HepG2 (cell line): ENCODE results near the gene SERPINB1. TPM values are rescaled to one million over a fixed set of nuclear protein-coding genes. Genes with fewer than 3 reads are reported as not detected.
A peak's percentile ranks its signal among the peaks of the same experiment; 100 is the strongest.

Experiments used
- ADNP ChIP-seq: sonication (generic); formaldehyde crosslinking; IDR thresholded peaks from 2 replicates; pipeline ENCODE4 v1.4.0; 2020; ENCODE audit warnings: missing genetic modification reagents
- ATF3 ChIP-seq: sonication (generic); formaldehyde crosslinking; IDR thresholded peaks from 2 replicates; pipeline ENCODE4 v1.4.0; 2020; ENCODE audit warnings: missing genetic modification reagents
- ETV6 ChIP-seq: sonication (generic); formaldehyde crosslinking; conservative IDR thresholded peaks from 2 replicates; pipeline ENCODE4 v1.4.0; 2020; ENCODE audit warnings: missing genetic modification reagents
- FOSL2 ChIP-seq: sonication (generic); formaldehyde crosslinking; IDR thresholded peaks from 2 replicates; pipeline ENCODE4 v1.4.0; 2020; ENCODE audit warnings: missing genetic modification reagents
- GATA4 ChIP-seq: sonication (generic); IDR thresholded peaks from 2 replicates; pipeline ENCODE4 v1.6.1; 2016; ENCODE audit warnings: antibody characterized with exemption, low read depth, borderline replicate concordance
- HMG20B ChIP-seq: conservative IDR thresholded peaks from 2 replicates; pipeline ENCODE4 v1.6.1; 2016; ENCODE audit warnings: missing genetic modification reagents, missing compliant biosample characterization
- IRX3 ChIP-seq: sonication (generic); formaldehyde crosslinking; IDR thresholded peaks from 2 replicates; pipeline ENCODE4 v1.8.1; 2023; ENCODE audit warnings: mild to moderate bottlenecking, low read depth, missing genetic modification reagents, borderline replicate concordance
- KLF13 ChIP-seq: sonication (generic); formaldehyde crosslinking; IDR thresholded peaks from 2 replicates; pipeline ENCODE4 v1.4.0; 2020; ENCODE audit warnings: mild to moderate bottlenecking, missing genetic modification reagents
- PAXIP1 ChIP-seq: sonication (generic); formaldehyde crosslinking; conservative IDR thresholded peaks from 2 replicates; pipeline ENCODE4 v1.4.0; 2020; ENCODE audit warnings: mild to moderate bottlenecking, missing genetic modification reagents, moderate library complexity
- SAP130 ChIP-seq: IDR thresholded peaks from 2 replicates; pipeline ENCODE4 v1.6.1; 2016; ENCODE audit warnings: low read depth
- TARDBP ChIP-seq: sonication (generic); formaldehyde crosslinking; IDR thresholded peaks from 2 replicates; pipeline ENCODE4 v1.8.0; 2022; ENCODE audit warnings: mild to moderate bottlenecking, missing genetic modification reagents
- TRIM24 ChIP-seq: sonication (generic); formaldehyde crosslinking; IDR thresholded peaks from 2 replicates; pipeline ENCODE4 v1.8.0; 2022; ENCODE audit warnings: mild to moderate bottlenecking, missing genetic modification reagents
- ZFP36L1 ChIP-seq: sonication (generic); formaldehyde crosslinking; IDR thresholded peaks from 2 replicates; pipeline ENCODE4 v1.8.0; 2022; ENCODE audit warnings: mild to moderate bottlenecking, missing genetic modification reagents, moderate library complexity
- ZGPAT ChIP-seq: IDR thresholded peaks from 2 replicates; pipeline ENCODE4 v1.6.1; 2016; ENCODE audit warnings: mild to moderate bottlenecking
- ZNF12 ChIP-seq: sonication (generic); formaldehyde crosslinking; IDR thresholded peaks from 2 replicates; pipeline ENCODE4 v1.5.0; 2020; ENCODE audit warnings: missing genetic modification reagents
- ZNF276 ChIP-seq: sonication (generic); formaldehyde crosslinking; IDR thresholded peaks from 2 replicates; pipeline ENCODE4 v1.4.0; 2020; ENCODE audit warnings: mild to moderate bottlenecking, low read depth, missing genetic modification reagents
- ZNF350 ChIP-seq: sonication (generic); formaldehyde crosslinking; IDR thresholded peaks from 2 replicates; pipeline ENCODE4 v1.4.0; 2020; ENCODE audit warnings: mild to moderate bottlenecking, low read depth, missing genetic modification reagents, borderline replicate concordance
- polyA plus RNA-seq, 8 experiments: library from polyadenylated mRNA; depleted of rRNA in 3 of 8; stranded (reverse) in 7 of 8; unstranded in 1 of 8; fragments of >200 nt; fragmentation: Illumina TruSeq in 4 of 8; extraction: Trizol in 4 of 8; gene quantifications; 2 replicates each; pipeline versions ENCODE4 v1.2.1 to v1.2.3, GENCODE V29; 2011 to 2016; ENCODE audit warnings: low read depth in 4 of 8, missing spikeins in 1 of 8, mixed read lengths in 1 of 8; ENCODE audit not compliant: insufficient read depth in 1 of 8
- total RNA-seq, 5 experiments: library from RNA; depleted of rRNA; stranded (reverse); fragments of >200 nt; fragmentation: Illumina TruSeq; extraction: Trizol; gene quantifications; 2 replicates each; pipeline ENCODE4 v1.2.3, GENCODE V29; 2016; ENCODE audit warnings: low read depth in 1 of 5

The SERPINB1 gene
- total and polyA plus RNA-seq, 2 of the 13 experiments (the other 11 are each of a cell fraction or from before 2014, with no cell fraction given): 41.4 to 60.5 TPM

GRCh38 chr6:2853769-2854395 is 12.2 kb upstream of the SERPINB1 start (continued):
- TF ChIP-seq ZGPAT (CRISPR knock-in tag) (peak; percentile 46), FOSL2 (CRISPR knock-in tag) (peak; percentile 98), IRX3 (CRISPR knock-in tag) (no peak), TRIM24 (CRISPR knock-in tag) (no peak), SAP130 (CRISPR knock-in tag) (peak; percentile 27), ETV6 (CRISPR knock-in tag) (no peak), ZNF276 (CRISPR knock-in tag) (no peak), HMG20B (no peak), KLF13 (CRISPR knock-in tag) (no peak), ZNF12 (no peak), GATA4 (no peak), ADNP (CRISPR knock-in tag) (no peak), ZNF350 (no peak), ZFP36L1 (CRISPR knock-in tag) (peak; percentile 41; the same call in 1 of the 2 replicates), PAXIP1 (CRISPR knock-in tag) (peak; percentile 64), TARDBP (CRISPR knock-in tag) (no peak), ATF3 (peak; percentile 94)
